ENCODE measurements around the gene PKLR.
"Not testable (repeated sequence)": the region's sequence is repeated elsewhere in the genome, so short reads cannot be mapped to it uniquely, and the experiment has no call there.

The PKLR gene

DNA sequence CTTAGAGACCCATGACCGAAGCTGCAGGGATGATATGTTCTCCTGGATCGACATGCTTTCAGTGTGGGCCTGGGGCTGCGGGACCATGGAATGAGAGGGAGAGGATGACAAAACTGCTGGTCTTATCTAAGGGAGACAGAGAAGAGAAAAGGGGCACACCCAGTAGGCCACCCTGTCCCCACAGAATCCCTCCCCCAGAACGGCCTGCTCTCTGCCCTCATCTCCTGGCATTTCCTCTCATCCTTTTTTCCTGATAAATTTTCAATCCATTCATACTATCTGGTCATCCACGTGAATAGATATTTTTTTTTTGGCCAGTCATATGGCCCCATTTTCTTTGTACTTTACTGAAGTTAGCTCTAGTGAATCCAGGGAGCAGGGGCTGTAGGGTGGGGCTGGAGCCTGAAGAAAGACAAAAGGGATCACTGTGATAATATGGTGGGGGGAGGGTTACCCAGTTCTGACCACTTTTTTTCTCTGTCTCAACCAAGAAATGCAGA, at the start of gene PKLR:
Gene PKLR, minus strand, starts transcription at position 97 of the 500 bp plus-strand sequence. Its CDS starts 43 bp downstream, at position 54.
- DNase-seq: peak; percentile 53

DNA sequence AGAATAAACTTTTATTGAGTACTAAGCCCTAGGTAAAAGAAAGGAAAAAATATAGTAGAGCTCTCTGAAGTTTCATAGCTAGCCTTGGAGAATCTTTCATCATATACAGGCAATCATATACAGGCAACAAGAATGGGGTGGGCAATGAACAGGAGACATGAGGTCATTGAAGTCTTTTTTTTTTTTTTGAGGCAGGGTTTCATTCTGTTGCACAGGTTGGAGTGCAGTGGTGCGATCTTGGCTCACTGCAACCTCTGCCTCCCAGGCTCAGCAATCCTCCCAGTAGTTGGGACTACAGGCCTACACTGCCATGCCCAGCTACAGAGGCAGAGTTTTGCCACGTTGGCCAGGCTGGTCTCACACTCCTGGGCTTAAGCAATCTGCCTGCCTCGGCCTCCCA, 41.6 kb upstream of the PKLR start:
- DNase-seq: no peak

DNA sequence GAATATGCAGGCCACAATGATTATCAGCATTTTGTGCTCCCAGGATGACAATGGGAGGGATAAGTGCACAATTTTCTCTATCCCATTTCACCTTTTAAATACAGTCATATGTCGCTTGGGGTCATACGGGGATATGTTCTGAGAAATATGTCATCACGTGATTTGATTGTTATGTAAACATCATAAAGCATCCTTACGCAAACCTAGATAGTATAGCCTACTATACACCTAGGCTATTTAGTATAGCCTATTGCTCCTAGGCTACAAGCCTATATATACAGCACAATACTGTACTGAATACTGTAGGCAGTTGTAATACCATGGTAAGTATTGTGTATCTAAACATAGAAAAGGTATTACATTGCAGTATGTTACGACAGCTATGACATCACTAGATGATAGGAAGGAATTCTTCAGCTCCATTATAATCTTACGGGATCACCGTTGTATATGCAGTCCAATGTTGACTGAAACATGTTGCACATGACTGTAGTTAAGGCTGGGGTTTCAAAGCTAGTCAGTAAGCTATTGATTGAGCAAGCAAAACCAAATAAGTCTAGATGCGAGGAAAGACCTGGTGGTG, 38.4 kb upstream of the PKLR start:
- no peak for DNase-seq

DNA sequence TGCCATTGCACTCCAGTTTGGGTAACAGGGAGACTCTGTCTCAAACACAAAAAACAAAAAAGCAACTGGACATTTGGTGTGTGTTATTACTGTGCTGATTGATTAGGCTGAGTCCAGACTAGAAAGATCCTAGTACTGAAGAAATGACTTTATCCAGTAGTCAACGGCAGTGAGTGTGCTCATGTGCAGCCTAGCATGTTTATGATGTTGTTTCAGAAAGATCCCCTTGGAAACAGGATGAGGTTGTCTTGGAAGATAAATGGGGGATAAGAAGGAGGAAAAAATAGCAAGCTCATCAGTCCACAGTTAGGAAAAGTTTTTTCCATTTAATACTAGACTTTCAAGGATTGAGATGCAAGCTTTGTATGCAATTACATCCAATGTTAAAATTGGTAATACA, 33.7 kb upstream of the PKLR start:
- no peak for DNase-seq

DNA sequence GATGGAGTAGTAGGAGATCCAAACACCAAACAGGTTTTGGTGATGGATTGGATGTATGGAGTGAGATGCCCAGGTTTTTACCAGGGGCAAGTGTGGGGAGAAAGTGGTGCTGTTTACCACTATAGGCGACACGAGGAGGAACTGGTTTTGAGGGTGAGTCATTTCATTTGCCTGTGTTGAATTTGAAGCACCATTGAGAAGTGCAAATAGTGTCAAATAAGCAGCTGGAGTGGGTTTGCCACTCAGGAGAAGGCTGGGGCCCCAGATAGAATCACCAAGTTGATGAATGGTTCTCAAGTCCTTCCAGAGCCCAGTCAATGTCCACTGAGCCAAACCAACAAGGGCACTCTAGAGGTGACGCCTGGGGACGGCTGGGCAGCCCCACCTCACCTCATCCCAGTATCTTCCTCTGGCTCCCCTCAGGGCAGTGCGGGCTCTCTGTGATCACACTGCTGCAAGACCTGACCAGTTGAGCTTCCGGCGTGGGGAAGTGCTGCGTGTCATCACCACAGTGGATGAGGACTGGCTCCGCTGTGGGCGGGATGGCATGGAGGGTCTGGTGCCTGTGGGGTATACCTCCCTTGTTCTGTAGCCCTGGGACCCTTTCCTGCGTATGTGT, 28.9 kb upstream of the PKLR start:
- no peak for DNase-seq

DNA sequence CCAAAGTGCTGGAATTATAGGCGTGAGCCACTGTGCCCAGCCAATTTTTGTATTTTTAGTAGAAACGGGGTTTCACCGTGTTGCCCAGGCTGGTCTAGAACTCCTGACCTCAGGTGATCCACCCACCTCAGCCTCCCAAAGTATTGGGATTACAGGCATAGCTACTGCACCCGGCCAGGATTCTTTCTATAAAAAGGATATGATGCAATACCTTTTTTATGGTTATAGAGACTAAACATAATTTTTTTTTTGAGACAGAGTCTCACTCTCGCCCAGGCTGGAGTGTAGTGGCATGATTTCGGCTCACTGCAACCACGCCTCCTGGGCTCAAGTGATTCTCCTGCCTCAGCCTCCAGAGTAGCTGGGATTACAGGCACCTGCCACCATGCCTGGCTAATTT, 27.6 kb upstream of the PKLR start:
- not testable (repeated sequence) for DNase-seq

DNA sequence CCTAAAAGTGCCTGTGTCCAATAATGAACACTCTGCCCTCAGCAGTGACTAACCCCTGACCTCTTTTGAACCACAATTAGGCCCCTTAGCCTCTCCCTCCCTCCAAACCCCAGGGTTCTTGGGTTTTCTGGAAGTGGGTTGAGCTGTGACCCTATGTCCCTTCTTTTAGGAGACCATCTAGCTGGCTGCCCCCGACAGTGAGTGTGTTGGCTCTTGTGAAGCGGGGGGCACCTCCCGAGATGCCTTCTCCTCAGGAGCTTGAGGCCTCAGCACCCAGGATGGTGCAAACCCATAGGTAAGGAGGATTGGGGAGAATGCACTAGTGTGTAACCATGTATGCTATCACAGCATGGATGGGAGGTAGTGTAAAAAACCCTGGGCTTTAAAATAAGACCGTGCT, 26.7 kb upstream of the PKLR start:
- DNase-seq: no peak

DNA sequence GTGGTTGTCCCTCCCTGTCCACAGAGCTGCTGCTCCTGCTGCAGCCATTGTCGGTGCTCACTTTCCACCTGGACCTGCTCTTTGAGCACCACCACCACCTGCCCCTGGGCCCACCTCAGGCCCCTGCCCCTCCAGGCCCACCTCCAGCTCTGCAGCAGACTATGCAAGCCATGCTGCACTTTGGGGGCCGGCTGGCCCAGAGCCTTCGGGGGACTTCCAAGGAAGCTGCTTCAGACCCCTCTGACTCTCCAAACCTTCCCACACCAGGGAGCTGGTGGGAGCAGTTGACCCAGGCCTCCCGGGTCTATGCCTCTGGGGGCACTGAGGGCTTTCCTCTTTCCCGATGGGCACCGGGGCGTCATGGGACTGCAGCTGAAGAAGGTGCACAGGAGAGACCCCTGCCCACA, 25.4 kb upstream of the PKLR start:
- no peak for DNase-seq

DNA sequence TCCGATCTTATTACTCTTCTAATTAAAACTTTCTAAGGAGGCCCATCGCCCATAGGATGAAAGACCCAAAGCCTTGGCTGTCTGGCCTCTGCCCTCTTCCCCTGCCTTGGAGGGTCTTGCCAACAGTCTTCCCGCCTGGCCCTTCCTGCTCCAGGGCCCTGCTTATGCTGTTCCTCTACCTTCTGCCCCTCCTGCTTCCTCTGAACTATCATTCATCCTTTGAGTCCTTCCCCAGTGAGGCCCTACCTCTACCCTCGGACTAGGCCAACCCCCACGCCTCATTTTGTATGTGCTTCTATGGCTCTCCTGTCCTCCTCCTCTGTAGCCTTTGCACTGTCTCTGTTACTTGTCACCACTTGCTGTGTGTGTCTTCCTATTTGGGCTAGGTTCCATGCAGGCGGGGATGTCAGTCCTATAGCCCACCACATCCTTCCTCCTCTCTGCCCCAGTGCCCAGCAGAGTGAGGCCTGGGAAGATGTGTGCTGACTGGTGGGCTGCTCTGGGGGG, 24.8 kb upstream of the PKLR start:
- DNase-seq: no peak

DNA sequence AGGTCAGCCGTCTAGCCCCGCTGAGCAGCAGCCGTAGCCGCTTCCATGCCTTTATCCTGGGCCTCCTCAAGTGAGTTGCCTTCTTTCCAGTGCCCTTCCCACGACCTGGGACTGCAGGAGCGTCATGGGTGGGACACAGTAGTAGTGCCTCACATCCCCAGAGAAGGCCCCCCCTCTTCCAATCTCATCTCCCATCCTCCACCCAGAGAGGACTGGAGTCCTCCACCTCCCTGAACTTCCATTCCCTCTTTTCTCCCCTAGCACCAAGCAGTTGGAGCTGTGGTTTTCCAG, 24.3 kb upstream of the PKLR start:
- DNase-seq: no peak

DNA sequence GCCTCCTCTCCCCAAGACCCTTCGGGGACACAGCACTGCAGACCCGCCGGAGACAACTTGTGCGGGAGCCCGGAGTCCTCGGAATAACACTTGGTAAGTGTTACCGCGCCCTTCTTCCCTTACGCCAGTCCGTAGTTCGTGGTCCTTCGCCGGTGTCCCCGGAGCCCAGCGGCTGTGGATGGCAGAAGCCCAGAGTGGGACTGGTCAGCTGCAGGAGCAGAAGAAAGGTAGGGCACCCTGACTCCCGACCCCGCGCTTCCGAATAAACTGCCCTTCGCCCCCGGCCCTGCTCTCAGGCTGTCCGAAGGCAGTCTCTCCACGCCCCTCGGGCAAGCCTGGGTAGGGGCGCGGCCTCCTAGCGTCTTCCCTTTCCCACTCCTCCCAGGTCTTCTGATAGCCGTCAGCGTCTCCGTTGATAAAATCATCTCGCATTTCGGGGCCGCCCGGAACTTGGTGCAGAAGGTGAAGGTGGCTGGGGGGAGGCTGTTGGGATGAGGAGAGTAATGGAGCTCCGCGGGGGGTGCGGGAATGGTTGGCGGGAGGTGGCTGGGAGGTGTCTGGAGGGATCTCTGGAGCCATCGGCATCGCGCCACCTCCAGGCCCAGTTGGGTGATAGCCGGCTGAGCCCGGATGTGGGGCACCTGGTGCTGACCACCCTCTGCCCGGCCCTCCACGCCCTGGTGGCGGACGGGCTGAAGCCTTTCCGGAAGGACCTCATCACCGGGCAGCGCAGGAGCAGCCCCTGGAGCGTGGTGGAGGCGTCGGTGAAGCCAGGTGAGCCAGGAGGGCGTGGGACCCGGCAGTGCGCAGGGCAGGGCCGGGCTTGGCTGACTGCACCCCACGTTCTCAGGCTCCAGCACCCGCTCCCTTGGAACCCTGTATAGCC, 23.7 kb upstream of the PKLR start:
- DNase-seq: peak; percentile 77

DNA sequence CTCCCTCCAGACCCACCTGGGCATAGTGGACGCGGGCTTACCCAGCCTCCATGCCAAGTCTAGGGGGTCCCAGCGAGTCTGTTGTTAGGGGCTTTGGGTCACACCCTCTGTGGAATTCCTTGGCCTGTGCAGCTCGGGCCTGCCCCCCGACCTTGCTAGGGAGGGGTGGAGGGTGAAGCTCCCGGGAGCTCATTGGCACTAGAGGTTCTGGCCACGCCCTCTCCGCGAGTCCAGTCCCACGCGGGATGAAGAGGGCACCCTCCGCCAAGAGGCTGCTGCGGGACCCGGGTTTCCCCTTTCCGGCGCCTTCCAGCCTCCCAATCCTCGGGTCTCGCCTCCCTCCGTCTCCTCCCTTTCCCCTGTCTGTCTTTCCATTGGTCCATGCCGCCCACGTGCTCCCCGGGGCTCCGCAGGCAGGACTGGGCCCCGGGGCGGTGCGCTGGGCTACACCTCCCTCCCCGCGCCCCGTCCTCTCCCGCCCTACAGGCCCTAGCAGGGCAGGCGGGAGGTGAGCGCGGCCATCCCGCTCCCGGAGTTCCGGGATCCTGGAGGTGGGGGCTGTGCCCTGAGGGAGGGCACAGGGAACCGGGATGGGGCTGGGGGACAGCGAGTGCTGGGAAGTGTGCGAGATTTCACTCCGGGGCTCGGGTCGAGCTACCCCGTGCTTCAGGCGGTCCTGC, 22.9 kb upstream of the PKLR start:
- DNase-seq: peak; percentile 97

DNA sequence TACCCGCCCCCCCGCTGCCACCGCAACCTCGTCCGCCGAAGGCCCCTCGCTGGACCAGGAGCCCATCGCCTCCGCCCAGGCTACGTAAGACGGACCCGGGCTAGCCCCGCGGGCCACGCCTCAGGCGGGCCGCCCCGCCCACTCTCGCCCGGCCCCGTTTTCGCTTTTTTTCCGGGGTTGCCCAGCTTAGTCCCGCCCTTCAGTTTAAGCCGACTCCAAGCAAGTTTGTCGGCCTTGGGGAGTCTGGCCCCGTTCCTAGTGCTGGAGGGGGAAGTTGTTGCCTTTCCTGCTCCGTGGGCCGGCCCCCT, 22.4 kb upstream of the PKLR start:
- peak; percentile 92 for DNase-seq

DNA sequence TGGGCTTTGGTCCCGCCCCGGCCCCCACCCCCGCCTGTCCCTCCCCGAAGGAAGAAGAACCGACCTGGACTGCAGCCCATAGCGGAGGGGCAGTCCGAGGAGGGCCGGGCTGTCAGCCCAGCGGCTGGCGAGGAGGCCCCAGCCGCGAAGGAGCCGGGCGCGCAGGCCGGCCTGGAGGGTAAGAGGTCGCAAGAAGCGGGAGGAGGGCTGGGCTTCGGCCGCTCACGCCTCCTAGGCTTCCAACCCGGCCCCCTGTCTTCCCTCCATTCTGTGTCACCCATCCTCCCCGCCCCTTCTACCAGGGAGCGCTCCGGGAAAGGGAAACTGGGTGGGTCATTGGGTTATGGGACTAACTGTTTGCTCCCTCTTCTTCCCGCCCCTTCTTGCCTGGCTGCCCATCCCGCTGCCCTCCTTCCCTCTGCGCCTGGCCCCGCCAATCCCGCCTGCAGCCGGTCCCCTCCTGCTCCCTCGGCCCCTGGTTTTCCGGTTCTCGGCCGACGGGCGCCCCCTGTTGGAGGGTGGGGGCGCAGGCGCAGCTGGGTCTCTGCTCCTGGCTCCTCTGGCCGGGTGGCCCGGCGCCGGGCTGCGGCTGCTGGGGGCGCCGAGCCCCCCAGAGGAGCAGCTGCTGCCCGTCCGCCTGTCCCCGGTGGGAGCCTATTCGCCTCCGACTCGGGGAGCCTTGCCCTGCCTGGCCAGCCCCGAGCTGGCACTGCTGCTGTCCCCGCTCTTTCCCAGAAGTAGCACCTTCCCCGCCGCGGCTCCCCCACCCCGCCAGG, 21.9 kb upstream of the PKLR start:
- peak; percentile 93 for DNase-seq

DNA sequence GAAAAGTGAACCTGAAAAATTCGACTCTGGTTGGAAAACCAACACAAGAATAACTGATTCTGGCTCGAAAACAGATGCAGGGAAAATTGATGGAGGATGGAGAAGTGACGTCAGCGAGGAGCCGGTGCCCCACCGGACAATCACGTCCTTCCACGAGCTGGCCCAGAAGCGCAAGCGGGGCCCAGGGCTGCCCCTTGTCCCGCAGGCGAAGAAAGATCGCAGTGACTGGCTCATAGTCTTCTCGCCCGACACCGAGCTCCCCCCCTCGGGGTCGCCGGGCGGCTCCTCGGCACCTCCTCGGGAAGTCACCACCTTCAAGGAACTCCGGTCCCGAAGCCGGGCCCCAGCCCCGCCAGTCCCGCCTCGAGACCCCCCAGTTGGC, 21.3 kb upstream of the PKLR start:
- peak; percentile 50 for DNase-seq

DNA sequence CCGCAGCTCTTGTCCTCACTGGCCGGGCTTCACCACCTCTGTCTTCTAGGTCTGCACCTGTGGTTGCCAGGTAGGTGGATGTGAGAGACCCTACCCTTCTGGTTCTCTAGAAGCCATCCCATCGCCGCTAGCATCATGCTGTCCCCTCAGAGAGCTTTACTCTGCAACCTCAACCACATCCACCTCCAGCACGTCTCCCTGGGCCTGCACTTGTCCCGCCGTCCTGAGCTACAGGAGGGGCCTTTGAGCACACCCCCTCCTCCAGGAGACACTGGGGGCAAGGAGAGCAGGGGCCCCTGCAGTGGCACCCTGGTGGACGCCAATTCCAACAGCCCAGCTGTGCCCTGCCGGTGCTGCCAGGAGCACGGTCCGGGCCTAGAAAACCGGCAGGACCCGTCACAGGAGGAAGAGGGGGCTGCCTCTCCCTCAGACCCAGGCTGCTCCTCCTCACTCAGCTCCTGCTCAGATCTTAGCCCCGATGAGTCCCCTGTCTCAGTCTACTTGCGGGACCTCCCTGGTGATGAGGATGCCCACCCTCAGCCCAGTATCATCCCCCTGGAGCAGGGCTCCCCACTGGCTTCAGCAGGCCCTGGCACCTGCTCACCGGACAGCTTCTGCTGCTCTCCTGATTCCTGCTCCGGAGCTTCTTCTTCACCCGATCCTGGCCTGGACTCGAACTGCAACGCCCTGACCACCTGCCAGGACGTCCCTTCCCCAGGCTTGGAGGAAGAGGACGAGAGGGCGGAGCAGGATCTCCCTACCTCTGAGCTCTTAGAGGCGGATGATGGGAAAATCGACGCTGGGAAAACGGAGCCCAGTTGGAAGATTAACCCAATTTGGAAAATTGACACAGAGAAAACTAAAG, 20.6 kb upstream of the PKLR start:
- no peak for DNase-seq

DNA sequence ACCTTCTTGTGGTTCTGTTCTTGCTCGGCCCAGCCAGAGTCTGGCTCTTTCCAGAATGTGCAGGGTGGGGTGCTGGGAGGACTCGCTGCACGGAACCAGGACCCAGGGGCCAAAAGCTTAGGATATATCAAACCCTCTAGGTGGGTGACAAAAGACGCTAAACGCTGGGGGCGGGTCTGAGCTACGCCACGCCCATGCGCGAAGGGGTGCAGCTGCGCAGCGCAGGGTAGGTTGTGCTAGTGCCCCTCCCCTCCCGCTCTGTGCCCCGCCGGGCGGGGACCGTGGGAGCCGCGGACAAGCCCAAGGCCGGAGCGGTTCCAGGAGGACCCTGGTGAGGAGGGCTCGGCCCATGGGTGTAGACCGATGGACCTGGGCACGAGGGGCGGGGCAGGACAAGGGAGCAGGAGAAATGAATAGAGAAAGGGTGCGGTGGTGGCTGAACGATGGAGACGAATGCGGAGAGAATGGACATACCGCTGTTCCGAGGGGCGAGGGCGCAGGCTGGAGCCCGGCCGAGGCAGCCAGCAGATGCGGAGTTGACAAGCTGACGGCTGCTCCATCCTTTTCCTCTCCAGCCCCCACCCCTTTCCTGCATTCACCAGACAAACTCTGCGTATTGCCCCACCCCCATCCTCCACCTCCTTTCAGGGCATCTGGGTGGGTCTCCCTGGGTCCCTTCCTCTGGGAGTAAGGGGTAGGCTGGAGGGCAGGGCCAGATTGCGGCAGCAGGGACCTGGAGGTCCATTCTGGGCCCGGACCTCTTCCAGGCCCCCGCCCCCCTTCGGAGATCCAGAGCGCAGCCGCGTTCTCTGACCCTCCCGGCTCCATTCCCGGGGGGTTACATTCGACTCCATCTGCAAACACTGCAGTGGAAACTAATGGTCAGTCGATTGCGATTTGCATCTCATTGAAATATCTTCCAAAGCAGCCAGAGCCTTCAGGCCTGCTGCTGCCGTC, 19.7 kb upstream of the PKLR start, which contains the start of gene RUSC1:
Gene RUSC1, plus strand, starts transcription at position 234 of the 957 bp plus-strand sequence. CDS start 880 bp downstream, outside the sequence.
- no peak for DNase-seq

DNA sequence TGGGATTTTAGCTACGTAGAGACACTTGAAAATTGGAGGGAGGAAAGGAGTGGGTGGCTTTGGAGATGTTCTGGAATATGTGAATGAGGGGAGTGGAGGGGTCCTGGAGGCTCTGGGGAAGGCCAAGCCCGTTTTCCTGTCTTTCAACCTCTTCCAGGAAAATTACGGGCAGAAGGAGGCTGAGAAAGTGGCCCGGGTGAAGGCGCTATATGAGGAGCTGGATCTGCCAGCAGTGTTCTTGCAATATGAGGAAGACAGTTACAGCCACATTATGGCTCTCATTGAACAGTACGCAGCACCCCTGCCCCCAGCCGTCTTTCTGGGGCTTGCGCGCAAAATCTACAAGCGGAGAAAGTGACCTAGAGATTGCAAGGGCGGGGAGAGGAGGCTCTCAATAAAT, 19.0 kb upstream of the PKLR start:
- DNase-seq: no peak

DNA sequence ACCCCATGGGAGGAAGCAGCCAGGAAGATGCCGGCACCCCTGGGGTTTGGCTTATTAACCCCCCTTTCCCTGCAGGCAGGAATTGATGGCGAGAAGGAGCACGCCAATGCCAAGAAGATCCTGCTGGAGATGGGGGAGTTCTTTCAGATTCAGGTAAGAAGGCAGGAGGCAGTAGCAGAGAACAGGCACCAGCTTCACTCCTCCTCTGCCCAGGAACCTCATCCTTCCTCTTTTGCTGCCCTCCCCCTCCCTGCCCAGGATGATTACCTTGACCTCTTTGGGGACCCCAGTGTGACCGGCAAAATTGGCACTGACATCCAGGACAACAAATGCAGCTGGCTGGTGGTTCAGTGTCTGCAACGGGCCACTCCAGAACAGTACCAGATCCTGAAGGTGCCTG, 18.3 kb upstream of the PKLR start:
- no peak for DNase-seq

DNA sequence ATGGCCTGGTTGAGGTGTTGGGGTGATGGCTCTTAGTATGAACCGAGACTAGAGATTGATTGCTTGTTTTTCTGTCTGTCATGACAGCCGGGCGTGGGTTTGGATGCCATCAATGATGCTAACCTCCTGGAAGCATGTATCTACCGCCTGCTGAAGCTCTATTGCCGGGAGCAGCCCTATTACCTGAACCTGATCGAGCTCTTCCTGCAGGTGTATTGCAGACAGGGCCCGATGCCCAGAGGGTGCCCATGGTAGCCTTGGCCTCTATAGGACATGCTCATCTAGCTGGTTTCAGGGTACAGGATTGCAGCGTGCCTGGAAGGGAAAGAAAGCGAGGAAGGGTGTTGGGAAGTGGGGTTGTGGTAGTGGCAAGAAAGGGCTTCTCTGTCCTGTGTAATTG, 16.8 kb upstream of the PKLR start:
- no peak for DNase-seq

Data from OCI-M1 (cell line).